GM19351 (cell line): ENCODE data around the gene SPATS2L.

Experiments
- ATAC-seq: cut with Tn5 transposase; IDR thresholded peaks from one replicate; pipeline ENCODE4 v1.9.1; 2021; ENCODE audit warnings: mild to moderate bottlenecking, moderate library complexity; ENCODE audit not compliant: unreplicated experiment

The SPATS2L gene

GRCh38 chr2:200492656-200493055 is 186.2 kb downstream of the SPATS2L start:
- ATAC-seq: no peak

- ATAC-seq: no peak
These were observed 187.6 kb downstream of the SPATS2L start for GRCh38 chr2:200494048-200494447.

GRCh38 chr2:200496696-200497095 is 190.2 kb downstream of the SPATS2L start:
- ATAC-seq: no peak

GRCh38 chr2:200498402-200499162 is 192.1 kb downstream of the SPATS2L start:
- no peak for ATAC-seq

- no peak for ATAC-seq
These were observed 195.7 kb downstream of the SPATS2L start for GRCh38 chr2:200502196-200502595.

- no peak for ATAC-seq
These were observed 200.2 kb downstream of the SPATS2L start for GRCh38 chr2:200506679-200507078.

- ATAC-seq: no peak
These were observed 200.7 kb downstream of the SPATS2L start for GRCh38 chr2:200507179-200507578.

GRCh38 chr2:200509235-200509611 is 202.7 kb downstream of the SPATS2L start:
- no peak for ATAC-seq

GRCh38 chr2:200509612-200510433 is 203.3 kb downstream of the SPATS2L start, which contains the start of gene KCTD18:
Gene KCTD18, minus strand, starts transcription at chr2:200510068. Its CDS starts 3,052 bp downstream, at chr2:200507016.
- ATAC-seq: peak; percentile 98

- ATAC-seq: no peak
These were observed 208.7 kb downstream of the SPATS2L start for GRCh38 chr2:200515155-200515554.

GRCh38 chr2:200523158-200523557 is 216.7 kb downstream of the SPATS2L start:
- no peak for ATAC-seq

- no peak for ATAC-seq
These were observed 217.1 kb downstream of the SPATS2L start for GRCh38 chr2:200523604-200524003.

- no peak for ATAC-seq
These were observed 218.6 kb downstream of the SPATS2L start for GRCh38 chr2:200525066-200525465.

- ATAC-seq: no peak
These were observed 219.0 kb downstream of the SPATS2L start for GRCh38 chr2:200525551-200525881.

- peak; percentile 99 for ATAC-seq
These were observed 219.6 kb downstream of the SPATS2L start, which contains the start of gene SGO2 for GRCh38 chr2:200525882-200526651. Gene SGO2, plus strand, starts transcription at chr2:200526207. Its CDS starts 6,769 bp downstream, at chr2:200532976.

- ATAC-seq: no peak
These were observed 221.7 kb downstream of the SPATS2L start for GRCh38 chr2:200528228-200528627.
